ENCODE results near the gene SEMA3C.

DNA sequence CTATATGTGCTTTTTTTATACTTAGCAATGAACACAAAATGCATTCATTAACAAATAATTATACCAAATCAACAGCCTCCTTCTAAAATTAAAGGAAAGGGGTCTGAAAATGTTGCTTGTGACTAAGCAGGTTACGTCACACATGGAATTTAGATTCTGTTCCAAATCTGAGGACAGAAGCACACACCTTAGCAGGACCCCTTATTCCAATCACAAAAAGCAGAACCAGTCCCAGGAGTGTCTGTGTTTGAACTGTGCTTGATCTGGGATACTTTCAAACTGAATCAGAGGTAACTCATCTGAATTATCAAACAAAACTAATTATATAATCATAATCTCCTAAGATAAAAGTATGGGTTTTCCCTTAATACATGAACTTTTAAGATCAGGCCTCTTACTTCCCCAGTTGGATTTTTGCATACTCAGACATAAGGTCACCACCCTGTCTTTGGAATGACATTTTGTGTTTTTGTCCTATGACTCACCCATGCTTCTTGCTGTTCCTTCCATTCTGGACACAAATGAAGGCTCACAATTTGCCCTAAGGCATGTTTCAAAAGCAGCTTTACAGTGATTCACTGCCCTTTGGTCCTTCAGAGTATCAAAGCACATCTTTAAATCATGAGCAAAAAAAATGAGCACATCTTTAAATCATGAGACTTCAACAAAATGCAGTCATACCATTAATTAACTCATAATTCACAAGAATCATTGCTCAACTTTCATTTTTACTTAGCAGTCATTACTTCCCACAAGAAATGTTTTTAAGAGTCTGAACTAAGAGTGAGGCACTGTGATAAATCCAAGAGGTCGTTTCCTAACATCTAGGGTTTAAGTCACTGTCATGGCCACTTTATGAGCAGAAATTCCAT is 35.5 kb downstream of the SEMA3C start:
- TF ChIP-seq, protein P1, sequence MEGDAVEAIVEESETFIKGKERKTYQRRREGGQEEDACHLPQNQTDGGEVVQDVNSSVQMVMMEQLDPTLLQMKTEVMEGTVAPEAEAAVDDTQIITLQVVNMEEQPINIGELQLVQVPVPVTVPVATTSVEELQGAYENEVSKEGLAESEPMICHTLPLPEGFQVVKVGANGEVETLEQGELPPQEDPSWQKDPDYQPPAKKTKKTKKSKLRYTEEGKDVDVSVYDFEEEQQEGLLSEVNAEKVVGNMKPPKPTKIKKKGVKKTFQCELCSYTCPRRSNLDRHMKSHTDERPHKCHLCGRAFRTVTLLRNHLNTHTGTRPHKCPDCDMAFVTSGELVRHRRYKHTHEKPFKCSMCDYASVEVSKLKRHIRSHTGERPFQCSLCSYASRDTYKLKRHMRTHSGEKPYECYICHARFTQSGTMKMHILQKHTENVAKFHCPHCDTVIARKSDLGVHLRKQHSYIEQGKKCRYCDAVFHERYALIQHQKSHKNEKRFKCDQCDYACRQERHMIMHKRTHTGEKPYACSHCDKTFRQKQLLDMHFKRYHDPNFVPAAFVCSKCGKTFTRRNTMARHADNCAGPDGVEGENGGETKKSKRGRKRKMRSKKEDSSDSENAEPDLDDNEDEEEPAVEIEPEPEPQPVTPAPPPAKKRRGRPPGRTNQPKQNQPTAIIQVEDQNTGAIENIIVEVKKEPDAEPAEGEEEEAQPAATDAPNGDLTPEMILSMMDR (IDR thresholded peaks at IDR 0.05; ENCODE audit: borderline replicate concordance, extremely low read depth, low read length, poor library complexity, severe bottlenecking): no peak
- no peak for TF ChIP-seq EZH2 (IDR thresholded peaks at IDR 0.05; ENCODE audit: borderline replicate concordance, low read depth, low read length, severe bottlenecking)
